Measurements from ENCODE around the gene IL12RB1.

- TF ChIP-seq TAF1 (IDR thresholded peaks at IDR 0.05; ENCODE audit: low read depth, low read length) (peak; percentile 73), POLR2AphosphoS5 (IDR thresholded peaks at IDR 0.05; ENCODE audit: low read depth, low read length) (peak; percentile 57; the same call in 1 of the 2 replicates), POLR2A (IDR thresholded peaks at IDR 0.05; ENCODE audit: low read depth, low read length) (no peak; the same call in 1 of the 2 replicates), SPI1 (IDR thresholded peaks at IDR 0.05; ENCODE audit: low read depth, low read length) (peak; percentile 90), POU2F2 (IDR thresholded peaks at IDR 0.05; ENCODE audit: low read depth, low read length) (peak; percentile 25; the same call in 1 of the 2 replicates)
Measured at GRCh38 chr19:18098891-18099622, 12.3 kb upstream of the IL12RB1 start.

All from GM12891 (cell line).